ENCODE data around the gene GOLT1A.
A peak's percentile ranks its signal among the peaks of the same experiment; 100 is the strongest.

GOLT1A gene

GRCh38 chr1:204213668-204214662 lies at the start of gene GOLT1A:
Gene GOLT1A, minus strand, starts transcription at chr1:204213988. Its CDS starts 82 bp downstream, at chr1:204213906.
- no peak for DNase-seq

GRCh38 chr1:204263254-204263910 lies 49.6 kb upstream of the GOLT1A start:
- DNase-seq = no peak

GRCh38 chr1:204262506-204263253 lies 48.9 kb upstream of the GOLT1A start:
- no peak for DNase-seq

GRCh38 chr1:204261746-204262505 lies 48.1 kb upstream of the GOLT1A start:
- DNase-seq = no peak

GRCh38 chr1:204261266-204261665 lies 47.5 kb upstream of the GOLT1A start:
- no peak for DNase-seq

GRCh38 chr1:204260601-204261197 lies 46.9 kb upstream of the GOLT1A start:
- no peak for DNase-seq

- no peak for DNase-seq
These were observed 46.0 kb upstream of the GOLT1A start for GRCh38 chr1:204259782-204260181.

GRCh38 chr1:204259196-204259595 lies 45.4 kb upstream of the GOLT1A start:
- DNase-seq = no peak

GRCh38 chr1:204258213-204259115 lies 44.7 kb upstream of the GOLT1A start:
- peak; percentile 33 for DNase-seq

GRCh38 chr1:204257446-204257845 lies 43.7 kb upstream of the GOLT1A start:
- no peak for DNase-seq

GRCh38 chr1:204256531-204256930 lies 42.7 kb upstream of the GOLT1A start:
- no peak for DNase-seq

GRCh38 chr1:204255966-204256365 lies 42.2 kb upstream of the GOLT1A start:
- DNase-seq = no peak

GRCh38 chr1:204255225-204255624 lies 41.4 kb upstream of the GOLT1A start:
- peak; percentile 10 for DNase-seq

GRCh38 chr1:204254031-204254661 lies 40.4 kb upstream of the GOLT1A start:
- no peak for DNase-seq

GRCh38 chr1:204251926-204252689 lies 38.3 kb upstream of the GOLT1A start:
- DNase-seq = no peak

GRCh38 chr1:204251286-204251685 lies 37.5 kb upstream of the GOLT1A start:
- no peak for DNase-seq

GRCh38 chr1:204250428-204251030 lies 36.7 kb upstream of the GOLT1A start:
- no peak for DNase-seq

- no peak for DNase-seq
These were observed 36.1 kb upstream of the GOLT1A start for GRCh38 chr1:204249736-204250427.

- no peak for DNase-seq
These were observed 35.2 kb upstream of the GOLT1A start for GRCh38 chr1:204248954-204249353.

Measured in NCI-H1105 (cell line).